Ectodermal cell (in vitro differentiated cells): ENCODE results near the gene NINJ1.

Source experiments
- H3K27ac ChIP-seq: 2 replicates; pipeline ENCODE4 v1.7.0; 2013; ENCODE audit warnings: mild to moderate bottlenecking, low read depth, low read length; ENCODE audit not compliant: insufficient read depth, poor library complexity, severe bottlenecking
- H3K27me3 ChIP-seq: 2 replicates; pipeline ENCODE4 v1.7.0; 2013; ENCODE audit warnings: mild to moderate bottlenecking, low read length; ENCODE audit not compliant: insufficient read depth, control insufficient read depth, poor library complexity, severe bottlenecking
- H3K36me3 ChIP-seq: one replicate; pipeline ENCODE4 v1.7.0; 2013; ENCODE audit warnings: low read length; ENCODE audit not compliant: control insufficient read depth, insufficient read depth
- H3K4me1 ChIP-seq: one replicate; pipeline ENCODE4 v1.7.0; 2013; ENCODE audit warnings: low read length; ENCODE audit not compliant: control insufficient read depth, insufficient read depth
- H3K4me3 ChIP-seq: 2 replicates; pipeline ENCODE4 v1.7.0; 2013; ENCODE audit warnings: low read depth, low read length, control low read depth; ENCODE audit not compliant: insufficient read depth
- H3K9me3 ChIP-seq: 2 replicates; pipeline ENCODE4 v1.7.0; 2013; ENCODE audit warnings: mild to moderate bottlenecking, low read length, moderate library complexity; ENCODE audit not compliant: control insufficient read depth
- WGBS, 2 experiments: methylation state at CpG; one replicate each; pipeline ENCODE4 v1.1.7; 2013; ENCODE audit warnings: missing lambda C conversion rate in 2 of 2; 5-methylcytosine and 5-hydroxymethylcytosine counted together

NINJ1 gene

DNA sequence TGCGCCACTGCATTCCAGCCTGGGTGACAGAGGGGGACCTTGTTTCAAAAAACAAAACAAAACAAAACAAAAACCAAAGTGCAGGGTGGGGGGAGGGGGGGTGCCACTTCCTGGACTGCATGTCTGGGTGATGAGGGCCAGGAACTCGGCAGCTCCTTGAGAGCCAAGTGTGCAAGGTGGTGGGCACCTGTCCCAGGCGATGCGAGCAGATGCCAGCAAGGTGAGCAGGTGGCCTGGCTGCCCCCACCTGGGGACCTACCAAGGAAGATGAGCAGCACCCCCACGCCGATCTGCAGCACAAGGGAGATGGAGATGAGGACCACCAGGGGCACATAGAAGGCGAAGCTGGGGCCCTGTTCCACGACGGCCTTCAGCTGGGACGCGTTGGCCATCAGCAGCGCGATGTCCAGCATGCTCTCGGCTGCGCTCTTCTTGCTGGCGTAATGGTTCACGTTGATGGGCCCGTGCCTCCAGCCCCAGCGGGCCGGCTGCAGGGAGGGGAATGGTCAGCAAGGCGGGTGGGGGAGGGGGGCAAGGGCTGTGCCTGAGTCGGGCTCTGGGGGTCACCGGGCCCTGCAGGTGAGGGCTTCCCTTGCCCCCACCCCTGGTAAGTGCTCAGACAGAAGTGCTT lies 7.8 kb downstream of the NINJ1 start:
- Histone ChIP-seq H3K4me3 (no peak overlapping the region), H3K9me3 (no peaks in the 10 kb centered on the region), H3K27ac (no peak overlapping the region), H3K27me3 (no peaks in the 10 kb centered on the region), H3K36me3 (no peaks in the 10 kb centered on the region), H3K4me1 (peaks cover 17% of the 10 kb centered on the region)
- WGBS, 2 experiments, result 89 to 92% methylated on average over 23 of the region's 23 CpGs

DNA sequence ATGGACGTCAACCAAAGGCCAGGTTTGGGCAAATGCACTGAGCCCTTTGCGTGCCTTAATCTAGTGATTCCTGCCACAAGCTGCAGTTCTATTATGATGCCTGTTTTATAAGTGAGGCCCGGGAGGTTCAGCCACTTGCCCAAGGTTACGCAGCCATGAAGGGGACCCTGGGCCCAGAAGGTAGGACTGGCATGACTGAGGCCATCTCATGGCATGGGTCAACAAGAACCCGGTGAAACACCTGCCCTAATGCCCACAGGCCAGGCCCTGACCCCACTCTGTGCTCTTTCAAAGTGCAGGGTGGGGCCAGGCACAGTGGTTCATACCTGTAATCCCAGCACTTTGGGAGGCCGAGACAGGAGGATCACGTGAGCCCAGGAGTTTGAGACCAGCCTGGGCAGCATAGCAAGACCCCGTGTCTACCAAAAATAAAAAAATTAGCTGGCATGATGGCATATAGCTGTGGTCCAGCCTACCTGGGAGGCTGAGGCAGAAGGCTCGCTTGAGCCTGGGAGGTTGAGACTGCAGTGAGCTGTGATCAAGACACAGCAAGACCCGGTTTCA lies 8.6 kb downstream of the NINJ1 start:
- Histone ChIP-seq H3K9me3 (no peaks in the 10 kb centered on the region), H3K27me3 (no peaks in the 10 kb centered on the region), H3K36me3 (no peaks in the 10 kb centered on the region), H3K4me3 (no peak overlapping the region), H3K27ac (no peak overlapping the region), H3K4me1 (peaks cover 17% of the 10 kb centered on the region)
- WGBS, 2 experiments, result 95% methylated on average over 10 of the region's 10 CpGs

DNA sequence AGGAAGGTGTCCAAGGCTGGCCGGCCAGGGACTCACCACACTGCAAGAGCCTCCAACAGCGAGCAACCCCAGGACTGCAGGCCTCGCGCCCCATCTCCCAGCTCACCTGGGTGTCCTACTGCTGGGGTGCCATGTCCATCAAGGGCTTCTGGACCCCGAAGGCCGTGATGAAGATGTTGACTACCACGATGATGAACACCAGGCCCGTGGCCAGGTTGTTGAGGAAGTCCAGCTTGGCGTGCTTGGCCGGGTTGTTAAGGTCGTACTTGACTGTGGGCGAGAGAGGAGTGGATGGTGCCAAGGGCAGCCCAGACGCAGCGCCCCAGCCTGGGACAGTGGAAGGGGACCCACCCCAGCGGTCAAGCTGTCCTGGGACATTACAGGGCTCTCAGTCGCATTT lies 9.3 kb downstream of the NINJ1 start:
- no peak overlapping the region for H3K27ac ChIP-seq
- no peaks in the 10 kb centered on the region for H3K9me3 ChIP-seq
- peaks cover 17% of the 10 kb centered on the region for H3K4me1 ChIP-seq
- no peaks in the 10 kb centered on the region for H3K27me3 ChIP-seq
- H3K36me3 ChIP-seq, result no peaks in the 10 kb centered on the region
- H3K4me3 ChIP-seq, result no peak overlapping the region
- WGBS, 2 experiments, result 95 to 96% methylated on average over 16 of the region's 16 CpGs

DNA sequence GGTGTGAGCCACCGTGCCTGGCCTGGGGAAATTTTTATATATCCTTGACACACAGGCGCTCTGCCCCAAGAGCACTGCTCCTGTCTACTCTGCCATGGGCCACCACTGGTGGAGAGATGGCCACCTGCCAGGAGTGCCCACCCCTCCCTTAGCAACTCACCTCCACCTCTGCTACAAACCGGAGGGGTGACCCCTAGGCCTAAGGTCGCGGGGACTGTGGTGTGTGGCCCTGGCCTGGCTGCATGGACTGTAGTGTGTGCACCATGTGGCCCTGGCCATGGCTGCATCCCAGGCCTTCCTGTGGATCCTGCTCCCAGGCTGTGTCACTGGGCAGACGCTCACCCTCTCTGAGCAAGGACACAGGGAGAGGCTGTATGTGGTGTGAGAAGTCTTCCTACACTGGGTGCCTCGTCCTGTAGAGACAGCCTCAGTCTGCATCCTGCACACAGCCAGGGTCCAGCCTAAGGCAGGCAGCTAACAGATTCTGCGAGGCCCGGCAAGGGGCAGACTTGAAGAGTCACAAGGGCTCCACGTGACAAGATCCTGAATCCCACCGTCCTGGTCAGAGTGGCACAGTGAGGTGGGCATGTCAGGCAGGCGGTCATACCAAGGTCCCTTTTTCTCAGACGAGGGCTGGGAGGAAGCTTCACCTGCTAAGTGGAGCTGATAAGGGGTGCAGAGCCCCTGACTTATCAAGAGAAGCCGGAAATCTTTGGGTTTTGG lies 10.3 kb downstream of the NINJ1 start:
- WGBS, 2 experiments, result 90% methylated on average over 14 of the region's 14 CpGs
- Histone ChIP-seq H3K4me1 (peaks cover 17% of the 10 kb centered on the region), H3K36me3 (no peaks in the 10 kb centered on the region)

DNA sequence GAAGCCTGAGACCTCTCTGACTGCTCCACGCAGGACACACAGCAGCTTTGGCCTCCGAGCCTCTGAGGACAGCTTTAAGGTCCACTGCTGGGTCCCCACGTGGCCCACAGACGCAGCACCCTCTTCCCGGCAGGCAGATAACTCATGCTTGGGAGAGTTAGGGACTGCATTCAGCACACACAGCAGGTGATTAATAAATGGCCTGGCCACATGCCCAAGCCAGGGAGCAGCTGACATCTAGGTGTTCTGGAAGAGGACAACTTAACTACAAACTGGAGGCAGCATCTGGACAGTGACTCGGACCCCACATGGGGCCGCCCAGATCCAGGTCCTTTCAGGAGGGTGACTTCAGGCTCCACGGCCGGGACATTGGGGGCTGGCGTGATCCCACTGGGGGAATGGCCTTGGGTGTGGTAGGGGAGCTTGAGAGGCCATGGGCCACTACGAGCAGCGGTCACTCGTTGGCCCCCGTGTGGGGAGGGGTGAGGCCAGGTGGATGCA lies 11.3 kb downstream of the NINJ1 start:
- H3K4me1 ChIP-seq, result peaks cover 17% of the 10 kb centered on the region
- no peak overlapping the region for H3K27ac ChIP-seq
- no peaks in the 10 kb centered on the region for H3K27me3 ChIP-seq
- H3K4me3 ChIP-seq, result no peak overlapping the region
- no peaks in the 10 kb centered on the region for H3K36me3 ChIP-seq
- H3K9me3 ChIP-seq, result no peaks in the 10 kb centered on the region
- 94 to 95% methylated on average over 14 of the region's 14 CpGs for WGBS, 2 experiments

More for the DNA sequence above, 10.3 kb downstream of the NINJ1 start:
- Histone ChIP-seq H3K27ac (no peak overlapping the region), H3K27me3 (no peaks in the 10 kb centered on the region), H3K4me3 (no peak overlapping the region), H3K9me3 (no peaks in the 10 kb centered on the region)

DNA sequence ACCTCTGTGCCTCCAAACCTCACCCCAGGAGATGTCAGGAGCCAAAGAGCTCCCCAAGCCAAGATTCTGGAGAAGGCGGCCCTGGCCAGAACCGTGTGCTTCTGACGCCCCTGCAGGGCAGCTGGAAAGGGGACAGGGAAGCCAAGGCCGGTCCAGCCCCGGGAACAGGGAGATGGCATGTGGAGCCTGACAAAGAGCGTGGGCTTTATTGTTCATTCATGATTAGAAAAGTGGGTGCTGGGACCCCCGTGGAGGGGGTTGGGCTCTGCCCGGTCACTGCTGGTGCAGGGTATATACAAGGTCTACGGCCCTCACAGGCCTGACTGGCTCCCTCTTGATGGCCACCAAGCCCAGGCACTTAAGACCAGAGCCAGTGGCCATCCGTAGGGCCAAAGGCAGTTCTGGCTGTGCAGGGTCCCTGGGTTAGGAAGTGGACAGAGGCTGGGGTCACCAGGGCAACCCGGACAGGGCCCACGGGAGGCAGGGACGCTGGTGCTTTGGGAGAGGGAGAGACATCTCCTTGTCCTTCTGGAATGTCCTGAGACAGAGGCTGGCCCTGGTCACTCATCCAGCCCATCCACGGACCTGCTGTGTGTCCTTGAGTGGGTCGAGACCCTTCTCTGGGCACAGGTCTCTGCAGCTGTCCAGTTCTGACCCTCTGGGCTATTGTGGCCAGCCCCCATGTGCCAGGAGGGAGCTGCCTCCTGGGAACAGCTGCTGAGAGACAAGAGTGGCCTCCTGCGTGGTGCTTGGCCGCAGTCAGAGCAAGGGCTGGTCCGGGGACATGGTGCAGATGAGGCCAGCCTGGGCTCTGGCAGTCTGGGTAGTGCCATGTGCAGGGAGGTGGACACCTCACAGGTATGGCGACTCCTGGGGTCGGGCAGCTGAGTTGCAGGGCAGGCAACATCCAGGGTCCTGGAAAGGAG lies 12.5 kb downstream of the NINJ1 start:
- H3K4me3 ChIP-seq, result no peak overlapping the region
- no peaks in the 10 kb centered on the region for H3K9me3 ChIP-seq

DNA sequence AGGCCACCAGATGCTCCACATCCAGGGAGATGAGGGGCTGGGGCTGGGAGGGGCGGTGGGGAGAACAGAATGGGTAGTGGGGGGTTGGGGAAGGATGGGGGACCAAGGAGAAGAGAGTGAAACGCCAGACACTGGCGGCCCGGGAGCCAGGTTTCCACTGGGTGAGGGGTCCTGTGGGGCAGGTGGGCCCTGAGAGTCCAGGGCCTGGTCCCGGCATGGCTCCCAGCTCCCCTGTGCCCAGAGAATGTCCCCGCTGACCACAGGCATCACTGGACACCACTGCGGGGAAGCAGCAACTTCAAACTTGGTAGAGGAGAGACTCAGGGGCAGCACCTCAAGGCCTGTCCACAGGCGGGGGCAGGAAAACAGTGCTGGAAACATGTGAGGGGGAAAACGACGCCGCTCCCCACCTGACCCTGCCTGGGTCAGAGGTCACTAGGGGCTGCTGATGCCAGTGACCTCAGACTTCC lies 13.2 kb downstream of the NINJ1 start:
- no peaks in the 10 kb centered on the region for H3K4me1 ChIP-seq
- H3K27me3 ChIP-seq, result no peaks in the 10 kb centered on the region
- 93 to 94% methylated on average over 11 of the region's 11 CpGs for WGBS, 2 experiments
- H3K4me3 ChIP-seq, result no peak overlapping the region
- no peaks in the 10 kb centered on the region for H3K9me3 ChIP-seq
- H3K27ac ChIP-seq, result no peak overlapping the region
- H3K36me3 ChIP-seq, result no peaks in the 10 kb centered on the region

More for the DNA sequence above, 12.5 kb downstream of the NINJ1 start:
- H3K27ac ChIP-seq, result no peak overlapping the region
- 91 to 92% methylated on average over 20 of the region's 20 CpGs for WGBS, 2 experiments
- no peaks in the 10 kb centered on the region for H3K27me3 ChIP-seq
- H3K4me1 ChIP-seq, result peaks cover 5% of the 10 kb centered on the region
- H3K36me3 ChIP-seq, result no peaks in the 10 kb centered on the region

DNA sequence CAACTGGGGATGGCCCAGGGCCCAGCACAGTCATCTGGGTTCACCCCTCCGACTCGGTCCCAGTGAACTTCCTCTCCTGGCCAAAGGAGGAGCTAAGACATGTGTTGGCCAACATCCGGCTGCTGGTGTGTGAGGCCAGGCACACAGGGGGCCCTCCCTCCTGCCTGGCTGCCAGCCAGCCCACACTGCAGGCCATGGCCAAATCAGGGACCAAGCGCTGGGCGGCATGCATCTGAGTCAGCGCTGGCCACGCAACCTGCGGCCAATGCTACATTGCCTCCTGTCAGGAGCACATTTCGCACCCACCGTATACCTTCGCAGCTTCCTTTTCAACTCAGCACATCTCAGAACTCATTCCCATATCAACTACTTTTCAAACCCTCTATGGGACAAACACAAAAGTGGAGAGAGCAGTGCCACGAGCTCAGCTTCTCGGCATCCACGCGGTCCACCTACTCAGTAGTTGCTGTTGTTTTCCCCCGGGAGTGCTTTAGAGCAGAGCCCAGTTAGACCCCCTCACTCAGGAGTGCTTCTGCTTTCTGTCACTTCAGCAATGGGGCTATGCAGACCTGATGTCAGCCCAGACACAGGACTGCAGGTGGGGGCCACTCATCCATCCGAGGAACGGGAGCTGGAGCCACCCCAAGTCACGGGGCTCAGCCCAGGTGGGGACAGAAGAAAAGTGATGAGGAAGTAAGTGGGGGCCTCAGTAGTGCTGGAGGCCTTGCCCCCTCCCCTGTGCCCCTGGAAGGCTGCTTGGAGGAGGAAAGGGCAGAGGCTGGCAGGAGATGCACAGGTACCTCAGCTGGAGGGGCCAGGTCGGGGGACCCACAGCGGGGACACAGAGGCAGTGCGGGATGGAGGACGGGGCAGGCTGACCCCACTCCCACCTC lies 13.9 kb downstream of the NINJ1 start:
- 90 to 91% methylated on average over 23 of the region's 23 CpGs for WGBS, 2 experiments
- Histone ChIP-seq H3K36me3 (no peaks in the 10 kb centered on the region), H3K4me1 (no peaks in the 10 kb centered on the region), H3K27me3 (no peaks in the 10 kb centered on the region), H3K9me3 (no peaks in the 10 kb centered on the region), H3K27ac (no peak overlapping the region), H3K4me3 (no peak overlapping the region)

DNA sequence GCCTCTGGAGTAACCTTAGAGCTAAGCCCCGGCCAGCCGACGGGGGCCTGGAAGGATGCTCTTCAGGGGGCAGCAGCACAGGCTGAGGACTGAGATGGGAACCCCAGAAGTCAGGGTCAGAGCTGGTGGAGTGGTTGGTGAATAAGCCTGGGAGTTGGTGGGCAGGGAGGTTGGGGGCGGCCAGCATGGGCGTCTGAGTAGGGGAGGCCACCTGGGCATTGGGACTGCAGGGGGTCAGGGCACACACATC lies 14.4 kb downstream of the NINJ1 start:
- 90 to 93% methylated on average over 5 of the region's 5 CpGs for WGBS, 2 experiments

More for the DNA sequence above, 14.4 kb downstream of the NINJ1 start:
- Histone ChIP-seq H3K4me3 (no peak overlapping the region), H3K9me3 (no peaks in the 10 kb centered on the region), H3K36me3 (no peaks in the 10 kb centered on the region), H3K4me1 (no peaks in the 10 kb centered on the region), H3K27me3 (no peaks in the 10 kb centered on the region), H3K27ac (no peak overlapping the region)
